H1 (cell line): ENCODE data around the gene PLPPR2. TPM values are rescaled to one million over a fixed set of nuclear protein-coding genes. Genes with fewer than 3 reads are reported as not detected.

Experiments used
- ASH2L ChIP-seq: fragments of 200-600, 300-600 bp; sonication (generic); IDR thresholded peaks from one replicate; pipeline ENCODE4 v1.7.1; 2017; ENCODE audit warnings: low read length
- BCL11A ChIP-seq, 2 experiments: IDR thresholded peaks; one replicate each; pipeline ENCODE4 v1.6.1; 2011; ENCODE audit warnings: low read depth in 2 of 2, low read length in 2 of 2, mild to moderate bottlenecking in 2 of 2
- EZH2 ChIP-seq: fragments of 200-600 bp; sonication (generic); IDR thresholded peaks from 2 replicates; pipeline ENCODE4 v1.7.1; 2012; ENCODE audit warnings: low read depth, mild to moderate bottlenecking, moderate library complexity, low read length, inconsistent platforms; ENCODE audit not compliant: severe bottlenecking
- KDM1A ChIP-seq: fragments of 200-600, 300-600 bp; sonication (generic); IDR thresholded peaks from 2 replicates; pipeline ENCODE4 v1.7.1; 2016; ENCODE audit warnings: mild to moderate bottlenecking, low read length, borderline replicate concordance
- POU5F1 ChIP-seq: IDR thresholded peaks from 2 replicates; pipeline ENCODE4 v1.6.1; 2011; ENCODE audit warnings: low read depth, mild to moderate bottlenecking, low read length, moderate library complexity
- SIN3A ChIP-seq, 2 experiments: IDR thresholded peaks in 1 of 2; conservative IDR thresholded peaks in 1 of 2; 2 replicates each; pipeline ENCODE4 v1.6.1; 2011 to 2012; ENCODE audit warnings: low read length in 2 of 2, improper control_type of control experiment in 1 of 2, low read depth in 1 of 2, mild to moderate bottlenecking in 1 of 2
- SIRT6 ChIP-seq: IDR thresholded peaks from one replicate; pipeline ENCODE4 v1.7.1; 2012; ENCODE audit warnings: low read length, inconsistent platforms
- TAF1 ChIP-seq: IDR thresholded peaks from 2 replicates; pipeline ENCODE4 v1.6.1; 2011; ENCODE audit warnings: mild to moderate bottlenecking, low read depth, low read length
- polyA plus RNA-seq, 7 experiments: library from polyadenylated mRNA; depleted of rRNA in 3 of 7; stranded (reverse) in 5 of 7; unstranded in 2 of 7; fragments of >200 nt in 5 of 7; fragments of 200-250 nt in 2 of 7; gene quantifications; 1 replicate in 5 of 7; 2 replicates in 1 of 7; 4 replicates in 1 of 7; pipeline versions ENCODE4 v1.2.1 to v1.2.3, GENCODE V29; 2011 to 2013; ENCODE audit warnings: missing spikeins in 2 of 7, mixed read lengths in 2 of 7
- total RNA-seq: library from RNA; stranded (reverse); fragmentation: NEBNext Ultra II Directional; extraction: Animal tissue kit (Norgen Biotek cat#: 25700); gene quantifications from 2 replicates; pipeline ENCODE4 v1.2.1, GENCODE V29; 2021
- TF ChIP-seq, protein P1 (sequence below), 3 experiments: IDR thresholded peaks; 1 replicate in 2 of 3; 2 replicates in 1 of 3; pipeline versions ENCODE4 v1.5.1 to v1.6.1; 2011; ENCODE audit warnings: low read length in 3 of 3, mild to moderate bottlenecking in 3 of 3, inconsistent platforms in 2 of 3, low read depth in 1 of 3, moderate library complexity in 1 of 3; ENCODE audit not compliant: insufficient read depth in 1 of 3; ENCODE audit errors: control extremely low read depth in 1 of 3

PLPPR2 gene
- total and polyA plus RNA-seq, 2 of the 8 experiments (the other 6 are each of a cell fraction or from before 2014, with no cell fraction given), result 7.2 to 11.7 TPM

DNA sequence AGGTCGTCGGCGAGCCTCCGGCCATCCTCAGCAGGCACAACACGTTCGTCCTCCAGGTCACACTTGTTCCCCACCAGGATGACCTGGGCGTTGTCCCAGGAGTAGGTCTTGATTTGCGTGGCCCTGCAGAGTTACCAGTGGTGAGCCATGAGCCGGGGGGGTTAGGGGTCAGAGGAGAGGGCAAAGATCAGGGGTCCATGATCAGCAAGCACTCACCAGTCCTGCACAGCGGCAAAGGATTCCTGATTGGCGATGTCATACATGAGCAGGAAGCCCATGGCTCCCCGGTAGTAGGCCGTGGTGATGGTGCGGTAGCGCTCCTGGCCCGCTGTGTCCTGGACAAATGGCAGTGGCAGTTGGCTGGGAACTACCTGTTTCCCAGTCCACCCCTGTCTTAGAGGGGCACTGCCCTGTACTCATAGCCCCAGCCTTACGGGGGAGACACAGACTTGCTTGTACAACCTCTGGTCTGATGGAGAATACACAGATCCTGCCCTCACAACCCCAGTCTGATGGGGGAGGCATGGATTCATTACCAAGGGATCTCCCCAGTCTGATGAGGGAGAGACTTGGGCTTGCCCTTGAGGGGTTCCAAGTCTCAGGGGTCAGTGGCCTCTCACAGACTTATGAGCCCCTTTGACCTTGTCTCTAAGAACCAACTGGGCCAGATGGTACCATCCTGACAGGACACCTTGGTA, 19.6 kb upstream of the PLPPR2 start (continued):
- TF ChIP-seq SIRT6 (no peak), SIN3A (conservative IDR thresholded peaks at IDR 0.05 in 1 of 2, IDR thresholded peaks at IDR 0.05 in 1 of 2; ENCODE audit: low read depth in 1 of 2, low read length in 2 of 2) (no peak), BCL11A (IDR thresholded peaks at IDR 0.05; ENCODE audit: low read depth in 2 of 2, low read length in 2 of 2) (no peak), KDM1A (no peak), EZH2 (no peak), TAF1 (no peak), POU5F1 (no peak), ASH2L (no peak)
- TF ChIP-seq, protein P1, sequence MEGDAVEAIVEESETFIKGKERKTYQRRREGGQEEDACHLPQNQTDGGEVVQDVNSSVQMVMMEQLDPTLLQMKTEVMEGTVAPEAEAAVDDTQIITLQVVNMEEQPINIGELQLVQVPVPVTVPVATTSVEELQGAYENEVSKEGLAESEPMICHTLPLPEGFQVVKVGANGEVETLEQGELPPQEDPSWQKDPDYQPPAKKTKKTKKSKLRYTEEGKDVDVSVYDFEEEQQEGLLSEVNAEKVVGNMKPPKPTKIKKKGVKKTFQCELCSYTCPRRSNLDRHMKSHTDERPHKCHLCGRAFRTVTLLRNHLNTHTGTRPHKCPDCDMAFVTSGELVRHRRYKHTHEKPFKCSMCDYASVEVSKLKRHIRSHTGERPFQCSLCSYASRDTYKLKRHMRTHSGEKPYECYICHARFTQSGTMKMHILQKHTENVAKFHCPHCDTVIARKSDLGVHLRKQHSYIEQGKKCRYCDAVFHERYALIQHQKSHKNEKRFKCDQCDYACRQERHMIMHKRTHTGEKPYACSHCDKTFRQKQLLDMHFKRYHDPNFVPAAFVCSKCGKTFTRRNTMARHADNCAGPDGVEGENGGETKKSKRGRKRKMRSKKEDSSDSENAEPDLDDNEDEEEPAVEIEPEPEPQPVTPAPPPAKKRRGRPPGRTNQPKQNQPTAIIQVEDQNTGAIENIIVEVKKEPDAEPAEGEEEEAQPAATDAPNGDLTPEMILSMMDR (IDR thresholded peaks at IDR 0.05; ENCODE audit: control extremely low read depth in 1 of 3, insufficient read depth in 1 of 3, low read depth in 1 of 3, low read length in 3 of 3), result no peak
